ENCODE results near the gene CCSER2. TPM values are rescaled to one million over a fixed set of nuclear protein-coding genes. Genes with fewer than 3 reads are reported as not detected.

CCSER2 gene
- total RNA-seq, 2 experiments from 2014 or later = 80.2 to 87.9 TPM

GRCh38 chr10:84296091-84296981 lies 32.1 kb upstream of the CCSER2 start:
- ChIA-PET CTCF (no interaction called here), POLR2A (no interaction called here)
- Mint-ChIP-seq H3K36me3 (ENCODE audit: low read depth) (no peaks in the 10 kb centered on the region), H3K27ac (no peak overlapping the region), H3K9me3 (no peaks in the 10 kb centered on the region), H3K4me1 (peaks cover 25% of the 10 kb centered on the region), H3K27me3 (peaks cover 19% of the 10 kb centered on the region), H3K4me3 (no peak overlapping the region)
- DNase-seq = no peak

- ChIA-PET CTCF (no interaction called here), POLR2A (no interaction called here)
- Mint-ChIP-seq H3K9me3 (no peaks in the 10 kb centered on the region), H3K27ac (no peak overlapping the region), H3K4me3 (no peak overlapping the region), H3K36me3 (ENCODE audit: low read depth) (no peaks in the 10 kb centered on the region), H3K4me1 (peaks cover 23% of the 10 kb centered on the region), H3K27me3 (peaks cover 20% of the 10 kb centered on the region)
- no peak for DNase-seq
Observed at GRCh38 chr10:84298057-84298456, 30.3 kb upstream of the CCSER2 start.

- Mint-ChIP-seq H3K4me1 (peaks cover 14% of the 10 kb centered on the region), H3K27ac (no peak overlapping the region), H3K9me3 (no peaks in the 10 kb centered on the region), H3K36me3 (ENCODE audit: low read depth) (peaks cover 7% of the 10 kb centered on the region), H3K27me3 (peaks cover 38% of the 10 kb centered on the region), H3K4me3 (no peak overlapping the region)
- ChIA-PET POLR2A (no interaction called here), CTCF (interaction anchor here (1.0 to 1.9 kb wide), 2 partner anchors 11 to 235 kb away, joined by 3 to 6 read pairs; no protein-coding TSS in a partner anchor)
- no peak for DNase-seq
Observed at GRCh38 chr10:84302223-84302622, 26.2 kb upstream of the CCSER2 start.

GRCh38 chr10:84306751-84307384 lies 21.5 kb upstream of the CCSER2 start:
- Mint-ChIP-seq H3K27me3 (peaks cover 28% of the 10 kb centered on the region), H3K27ac (no peak overlapping the region), H3K36me3 (ENCODE audit: low read depth) (peaks cover 7% of the 10 kb centered on the region), H3K4me3 (no peak overlapping the region), H3K9me3 (no peaks in the 10 kb centered on the region), H3K4me1 (peaks cover 37% of the 10 kb centered on the region)
- POLR2A ChIA-PET = interaction anchor here (6.2 kb wide), 1 partner anchor 21 kb away, joined by 30 read pairs; the partner anchor contains the start of gene CCSER2
- DNase-seq = no peak
- CTCF ChIA-PET = interaction anchor here (0.9 to 2.4 kb wide), 4 partner anchors 21 to 39 kb away, joined by 3 to 10 read pairs (median 6); partner anchors contain the start of gene CCSER2

GRCh38 chr10:84308021-84308420 lies 20.4 kb upstream of the CCSER2 start:
- Mint-ChIP-seq H3K9me3 (no peaks in the 10 kb centered on the region), H3K27me3 (peaks cover 25% of the 10 kb centered on the region)
- DNase-seq = no peak

GRCh38 chr10:84308481-84309304 lies 19.7 kb upstream of the CCSER2 start:
- CTCF ChIA-PET = interaction anchor here (1.1 to 2.4 kb wide), 7 partner anchors 15 to 234 kb away, joined by 3 to 10 read pairs (median 5); partner anchors contain the start of gene CCSER2
- DNase-seq = peak; percentile 41
- Mint-ChIP-seq H3K4me1 (peaks cover 37% of the 10 kb centered on the region), H3K9me3 (no peaks in the 10 kb centered on the region), H3K36me3 (ENCODE audit: low read depth) (peaks cover 7% of the 10 kb centered on the region), H3K4me3 (peak overlapping the region; percentile 12), H3K27me3 (peaks cover 25% of the 10 kb centered on the region), H3K27ac (peak overlapping the region; percentile 55)
- POLR2A ChIA-PET = interaction anchor here (0.7 to 6.2 kb wide), 3 partner anchors 15 to 25 kb away, joined by 3 to 30 read pairs (median 4); partner anchors contain the start of gene CCSER2

More at GRCh38 chr10:84308021-84308420, 20.4 kb upstream of the CCSER2 start:
- ChIA-PET CTCF (interaction anchor here (1.1 to 2.4 kb wide), 7 partner anchors 14 to 234 kb away, joined by 3 to 10 read pairs (median 5); partner anchors contain the start of gene CCSER2), POLR2A (interaction anchor here (0.7 to 6.2 kb wide), 3 partner anchors 14 to 26 kb away, joined by 3 to 30 read pairs (median 4); partner anchors contain the start of gene CCSER2)
- Mint-ChIP-seq H3K4me1 (peaks cover 37% of the 10 kb centered on the region), H3K27ac (no peak overlapping the region), H3K4me3 (no peak overlapping the region), H3K36me3 (ENCODE audit: low read depth) (peaks cover 7% of the 10 kb centered on the region)

- POLR2A ChIA-PET = interaction anchor here (1.9 to 6.2 kb wide), 2 partner anchors 18 to 24 kb away, joined by 5 to 30 read pairs; partner anchors contain the start of gene CCSER2
Observed at GRCh38 chr10:84310470-84310869, 17.9 kb upstream of the CCSER2 start.

GRCh38 chr10:84311576-84311975 lies 16.8 kb upstream of the CCSER2 start:
- no peaks in the 10 kb centered on the region for H3K9me3 Mint-ChIP-seq
- no peak overlapping the region for H3K4me3 Mint-ChIP-seq
- no peak overlapping the region for H3K27ac Mint-ChIP-seq
- CTCF ChIA-PET = interaction anchor here (1.0 to 1.9 kb wide), 2 partner anchors 22 to 44 kb away, joined by 3 to 4 read pairs; no protein-coding TSS in a partner anchor
- peaks cover 32% of the 10 kb centered on the region for H3K4me1 Mint-ChIP-seq
- H3K27me3 Mint-ChIP-seq = peaks cover 24% of the 10 kb centered on the region
- no peaks in the 10 kb centered on the region for H3K36me3 Mint-ChIP-seq (ENCODE audit: low read depth)
- POLR2A ChIA-PET = interaction anchor here (1.3 to 6.2 kb wide), 2 partner anchors 17 to 18 kb away, joined by 3 to 30 read pairs; partner anchors contain the start of gene CCSER2
- DNase-seq = no peak

More at GRCh38 chr10:84310470-84310869, 17.9 kb upstream of the CCSER2 start:
- DNase-seq = no peak
- peaks cover 23% of the 10 kb centered on the region for H3K27me3 Mint-ChIP-seq
- CTCF ChIA-PET = interaction anchor here (0.6 to 1.9 kb wide), 5 partner anchors 17 to 381 kb away, joined by 3 to 4 read pairs (median 4); no protein-coding TSS in a partner anchor
- H3K4me1 Mint-ChIP-seq = peaks cover 37% of the 10 kb centered on the region
- no peaks in the 10 kb centered on the region for H3K9me3 Mint-ChIP-seq
- H3K4me3 Mint-ChIP-seq = no peak overlapping the region
- no peak overlapping the region for H3K27ac Mint-ChIP-seq
- H3K36me3 Mint-ChIP-seq (ENCODE audit: low read depth) = peaks cover 7% of the 10 kb centered on the region

- Mint-ChIP-seq H3K27ac (no peak overlapping the region), H3K4me3 (no peak overlapping the region), H3K9me3 (no peaks in the 10 kb centered on the region), H3K36me3 (ENCODE audit: low read depth) (no peaks in the 10 kb centered on the region), H3K4me1 (peaks cover 24% of the 10 kb centered on the region), H3K27me3 (peaks cover 29% of the 10 kb centered on the region)
- ChIA-PET CTCF (no interaction called here), POLR2A (interaction anchor here (6.2 kb wide), 1 partner anchor 16 kb away, joined by 30 read pairs; the partner anchor contains the start of gene CCSER2)
- DNase-seq = no peak
Observed at GRCh38 chr10:84312816-84313215, 15.6 kb upstream of the CCSER2 start.

GRCh38 chr10:84314275-84314674 lies 14.1 kb upstream of the CCSER2 start:
- no peak overlapping the region for H3K4me3 Mint-ChIP-seq
- peaks cover 10% of the 10 kb centered on the region for H3K4me1 Mint-ChIP-seq
- H3K9me3 Mint-ChIP-seq = no peaks in the 10 kb centered on the region
- no peak overlapping the region for H3K27ac Mint-ChIP-seq
- CTCF ChIA-PET = no interaction called here
- peaks cover 32% of the 10 kb centered on the region for H3K27me3 Mint-ChIP-seq
- H3K36me3 Mint-ChIP-seq (ENCODE audit: low read depth) = no peaks in the 10 kb centered on the region
- POLR2A ChIA-PET = no interaction called here
- DNase-seq = no peak

- CTCF ChIA-PET = interaction anchor here (1.4 kb wide), 1 partner anchor 52 kb away, joined by 3 read pairs; no protein-coding TSS in a partner anchor
- no peak for DNase-seq
- Mint-ChIP-seq H3K4me3 (no peak overlapping the region), H3K36me3 (ENCODE audit: low read depth) (no peaks in the 10 kb centered on the region), H3K27me3 (peaks cover 40% of the 10 kb centered on the region), H3K27ac (no peak overlapping the region), H3K4me1 (peaks cover 6% of the 10 kb centered on the region), H3K9me3 (peaks cover 3% of the 10 kb centered on the region)
- POLR2A ChIA-PET = interaction anchor here (1.3 kb wide), 1 partner anchor 12 kb away, joined by 4 read pairs; no protein-coding TSS in a partner anchor
Observed at GRCh38 chr10:84317174-84317573, 11.2 kb upstream of the CCSER2 start.

- ChIA-PET CTCF (no interaction called here), POLR2A (no interaction called here)
- no peak overlapping the region for H3K27ac Mint-ChIP-seq
- H3K9me3 Mint-ChIP-seq = peaks cover 3% of the 10 kb centered on the region
- no peaks in the 10 kb centered on the region for H3K36me3 Mint-ChIP-seq (ENCODE audit: low read depth)
- H3K27me3 Mint-ChIP-seq = peaks cover 41% of the 10 kb centered on the region
- peaks cover 2% of the 10 kb centered on the region for H3K4me1 Mint-ChIP-seq
- no peak for DNase-seq
- no peak overlapping the region for H3K4me3 Mint-ChIP-seq
Observed at GRCh38 chr10:84321902-84322301, 6.5 kb upstream of the CCSER2 start.
